Activated T-cell treated with anti-CD3 and anti-CD28 coated beads, Interleukin-2, amount 50 U/mL, for 24 hours (primary cell): ENCODE results near the gene CCDC34.

Experiments
- DNase-seq: peaks from one replicate; pipeline ENCODE4 v3.0.0-alpha.2; 2020
- H3K27ac Mint-ChIP-seq: 2 replicates; pipeline ENCODE4 v1.8.0; 2020; ENCODE audit warnings: mild to moderate bottlenecking, mixed read lengths
- H3K27me3 Mint-ChIP-seq: 2 replicates; pipeline ENCODE4 v1.8.0; 2020; ENCODE audit warnings: mixed read lengths
- H3K36me3 Mint-ChIP-seq: 2 replicates; pipeline ENCODE4 v1.8.0; 2020; ENCODE audit warnings: low read depth, mixed read lengths
- H3K4me1 Mint-ChIP-seq: 2 replicates; pipeline ENCODE4 v1.8.0; 2020; ENCODE audit warnings: low read depth, mixed read lengths
- H3K4me3 Mint-ChIP-seq: 2 replicates; pipeline ENCODE4 v1.8.0; 2020; ENCODE audit warnings: mild to moderate bottlenecking, moderate library complexity, mixed read lengths
- H3K9me3 Mint-ChIP-seq: 2 replicates; pipeline ENCODE4 v1.8.0; 2020; ENCODE audit warnings: mixed read lengths

Gene CCDC34, protein sequence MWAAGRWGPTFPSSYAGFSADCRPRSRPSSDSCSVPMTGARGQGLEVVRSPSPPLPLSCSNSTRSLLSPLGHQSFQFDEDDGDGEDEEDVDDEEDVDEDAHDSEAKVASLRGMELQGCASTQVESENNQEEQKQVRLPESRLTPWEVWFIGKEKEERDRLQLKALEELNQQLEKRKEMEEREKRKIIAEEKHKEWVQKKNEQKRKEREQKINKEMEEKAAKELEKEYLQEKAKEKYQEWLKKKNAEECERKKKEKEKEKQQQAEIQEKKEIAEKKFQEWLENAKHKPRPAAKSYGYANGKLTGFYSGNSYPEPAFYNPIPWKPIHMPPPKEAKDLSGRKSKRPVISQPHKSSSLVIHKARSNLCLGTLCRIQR

DNA sequence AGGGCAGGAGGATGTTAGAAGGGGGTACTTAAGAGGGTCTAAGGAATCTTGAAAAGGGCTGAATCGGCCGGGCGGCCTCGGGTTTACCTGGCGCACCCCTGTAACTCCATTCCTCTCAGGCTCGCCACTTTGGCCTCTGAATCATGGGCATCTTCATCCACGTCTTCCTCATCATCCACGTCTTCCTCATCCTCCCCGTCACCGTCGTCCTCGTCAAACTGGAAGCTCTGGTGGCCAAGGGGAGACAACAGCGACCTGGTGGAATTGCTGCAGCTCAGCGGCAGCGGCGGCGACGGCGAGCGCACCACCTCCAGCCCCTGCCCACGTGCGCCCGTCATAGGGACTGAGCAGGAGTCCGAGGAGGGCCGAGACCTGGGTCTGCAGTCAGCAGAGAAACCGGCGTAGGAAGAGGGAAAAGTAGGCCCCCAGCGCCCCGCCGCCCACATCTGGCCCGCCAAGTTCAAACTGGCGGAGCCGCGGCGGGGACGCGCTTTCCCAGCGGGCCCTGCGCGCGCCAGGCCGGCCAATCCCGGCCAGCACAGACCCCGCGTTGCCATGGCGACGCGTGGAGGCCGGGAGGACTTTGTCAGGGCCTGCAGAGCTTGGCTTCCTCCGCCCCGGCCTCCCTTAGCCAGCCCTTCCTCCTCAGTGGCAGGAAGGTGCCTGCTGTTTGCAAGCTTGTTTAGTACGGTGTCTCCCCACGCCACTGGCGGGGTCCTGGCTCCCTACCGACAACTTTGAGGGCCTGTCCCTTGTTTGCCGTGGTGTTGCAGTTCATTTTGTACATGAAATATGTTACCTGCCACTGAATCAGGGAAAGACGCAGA lies at the start of gene CCDC34:
Gene CCDC34 (minus strand): TSS at position 467 of the 827 bp plus-strand sequence. CDS start 21 bp downstream, at position 446.
- Mint-ChIP-seq H3K27me3 (no peaks in the 10 kb centered on the region), H3K36me3 (peaks cover 3% of the 10 kb centered on the region), H3K4me1 (peaks cover 27% of the 10 kb centered on the region), H3K27ac (peak within 1 kb of the TSS; percentile 82), H3K4me3 (peak within 1 kb of the TSS; percentile 87), H3K9me3 (no peaks in the 10 kb centered on the region)
- DNase-seq: peak; percentile 90

DNA sequence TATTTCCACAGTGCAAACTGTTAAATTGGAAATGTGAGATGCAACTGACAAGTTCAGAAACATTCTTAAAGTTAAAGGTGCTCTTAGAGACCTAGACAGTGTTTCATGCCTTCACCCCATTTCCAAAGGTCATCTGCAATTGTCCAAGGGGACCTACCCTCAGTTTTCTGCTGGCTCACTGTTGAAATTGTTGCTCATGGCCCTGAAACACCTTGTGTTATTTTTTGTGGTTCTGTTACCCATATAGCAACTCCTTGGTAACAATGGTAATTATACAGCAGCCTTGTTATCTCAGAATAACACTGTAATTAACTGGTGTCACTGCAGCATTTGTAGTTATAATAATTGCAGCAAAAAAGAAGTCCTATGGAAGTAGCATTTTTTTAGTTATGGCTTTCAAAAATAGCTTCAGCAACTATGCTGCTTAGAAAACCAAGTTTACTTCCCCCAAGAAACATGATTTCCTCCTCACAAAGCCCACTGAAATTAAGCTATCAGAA lies 49.2 kb upstream of the CCDC34 start:
- H3K27me3 Mint-ChIP-seq: peaks cover 5% of the 10 kb centered on the region
- no peaks in the 10 kb centered on the region for H3K36me3 Mint-ChIP-seq
- no peak overlapping the region for H3K27ac Mint-ChIP-seq
- no peak overlapping the region for H3K4me3 Mint-ChIP-seq
- H3K4me1 Mint-ChIP-seq: no peaks in the 10 kb centered on the region
- no peak for DNase-seq
- no peaks in the 10 kb centered on the region for H3K9me3 Mint-ChIP-seq

DNA sequence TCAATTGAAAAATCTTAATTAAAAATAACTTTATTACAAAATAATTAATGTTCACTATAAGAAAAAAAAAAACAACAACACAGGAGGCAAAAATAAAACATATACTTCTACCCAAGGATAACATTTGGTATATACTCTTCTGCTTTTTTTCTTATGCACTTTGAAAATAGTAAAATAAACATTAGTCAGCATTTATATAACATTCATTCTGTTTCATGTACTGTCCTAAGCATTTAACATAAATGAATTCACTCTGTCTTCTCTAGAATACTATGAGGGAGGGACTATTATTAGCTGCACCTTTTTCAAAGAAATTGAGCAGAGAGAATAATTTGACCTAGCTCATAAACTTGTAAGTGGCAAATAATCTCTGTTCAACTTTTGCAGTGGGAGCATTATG lies 48.3 kb upstream of the CCDC34 start:
- Mint-ChIP-seq H3K27ac (no peak overlapping the region), H3K4me3 (no peak overlapping the region), H3K4me1 (no peaks in the 10 kb centered on the region), H3K36me3 (no peaks in the 10 kb centered on the region), H3K9me3 (no peaks in the 10 kb centered on the region), H3K27me3 (peaks cover 2% of the 10 kb centered on the region)
- no peak for DNase-seq

DNA sequence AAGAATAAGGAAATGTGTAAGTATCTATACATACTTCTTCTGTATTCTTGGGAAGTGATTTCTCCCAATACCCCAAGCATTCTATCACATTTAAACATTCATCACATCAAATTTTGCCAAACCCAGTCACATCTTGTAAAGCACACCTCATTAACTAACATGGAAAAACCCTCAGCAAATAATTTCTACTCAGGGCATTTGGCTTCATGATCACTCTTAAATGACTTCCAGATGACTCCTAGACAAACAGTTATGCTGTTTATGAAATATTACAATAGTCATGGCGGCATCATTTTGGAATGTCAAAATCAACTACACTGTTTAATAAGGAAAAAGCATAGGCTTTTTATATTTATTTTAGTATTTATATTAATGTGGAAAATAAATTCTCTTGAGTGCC lies 47.3 kb upstream of the CCDC34 start:
- no peaks in the 10 kb centered on the region for H3K27me3 Mint-ChIP-seq
- H3K4me1 Mint-ChIP-seq: no peaks in the 10 kb centered on the region
- no peaks in the 10 kb centered on the region for H3K36me3 Mint-ChIP-seq
- DNase-seq: no peak
- H3K27ac Mint-ChIP-seq: no peak overlapping the region
- no peak overlapping the region for H3K4me3 Mint-ChIP-seq
- H3K9me3 Mint-ChIP-seq: no peaks in the 10 kb centered on the region

DNA sequence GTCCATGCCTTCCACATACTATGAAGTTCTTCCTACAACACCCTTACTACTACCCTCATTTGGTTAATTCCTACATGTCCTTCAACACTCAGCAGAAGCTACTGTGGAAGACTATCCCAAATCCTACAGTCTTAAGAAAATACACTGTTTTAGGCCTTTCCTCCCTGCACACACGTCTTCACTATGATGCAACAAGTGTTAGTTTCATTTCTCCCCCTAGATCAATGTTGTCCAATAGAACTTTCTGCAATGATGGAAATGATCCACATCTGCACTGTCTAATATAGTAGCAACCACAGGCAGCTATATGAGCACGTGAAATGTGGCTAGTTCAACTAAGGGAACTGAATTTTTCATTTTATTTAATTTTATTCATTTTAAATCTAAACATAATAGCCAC lies 46.7 kb upstream of the CCDC34 start:
- DNase-seq: no peak
- Mint-ChIP-seq H3K4me3 (no peak overlapping the region), H3K9me3 (no peaks in the 10 kb centered on the region), H3K4me1 (no peaks in the 10 kb centered on the region), H3K36me3 (no peaks in the 10 kb centered on the region), H3K27ac (no peak overlapping the region), H3K27me3 (no peaks in the 10 kb centered on the region)

DNA sequence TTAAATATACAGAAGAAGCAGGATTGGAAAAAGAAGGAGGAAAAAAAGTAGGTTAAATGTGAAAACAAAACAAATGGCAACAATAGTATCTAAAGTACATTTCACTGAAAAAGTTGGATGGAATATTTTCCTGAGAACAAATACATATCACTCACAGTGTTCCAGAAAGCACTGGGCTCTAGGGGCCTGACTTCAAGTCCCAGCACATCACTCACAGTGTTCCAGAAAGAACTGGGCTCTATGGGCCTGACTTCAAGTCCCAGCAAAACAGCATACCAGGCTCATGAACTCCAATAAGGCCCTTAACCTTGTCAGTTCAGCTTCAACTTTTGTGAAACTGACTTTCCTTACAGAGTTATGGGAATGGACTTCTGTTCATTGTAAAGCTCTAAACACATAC lies 46.0 kb upstream of the CCDC34 start:
- Mint-ChIP-seq H3K4me1 (no peaks in the 10 kb centered on the region), H3K36me3 (no peaks in the 10 kb centered on the region), H3K9me3 (no peaks in the 10 kb centered on the region), H3K27ac (no peak overlapping the region), H3K27me3 (no peaks in the 10 kb centered on the region), H3K4me3 (no peak overlapping the region)
- DNase-seq: no peak

DNA sequence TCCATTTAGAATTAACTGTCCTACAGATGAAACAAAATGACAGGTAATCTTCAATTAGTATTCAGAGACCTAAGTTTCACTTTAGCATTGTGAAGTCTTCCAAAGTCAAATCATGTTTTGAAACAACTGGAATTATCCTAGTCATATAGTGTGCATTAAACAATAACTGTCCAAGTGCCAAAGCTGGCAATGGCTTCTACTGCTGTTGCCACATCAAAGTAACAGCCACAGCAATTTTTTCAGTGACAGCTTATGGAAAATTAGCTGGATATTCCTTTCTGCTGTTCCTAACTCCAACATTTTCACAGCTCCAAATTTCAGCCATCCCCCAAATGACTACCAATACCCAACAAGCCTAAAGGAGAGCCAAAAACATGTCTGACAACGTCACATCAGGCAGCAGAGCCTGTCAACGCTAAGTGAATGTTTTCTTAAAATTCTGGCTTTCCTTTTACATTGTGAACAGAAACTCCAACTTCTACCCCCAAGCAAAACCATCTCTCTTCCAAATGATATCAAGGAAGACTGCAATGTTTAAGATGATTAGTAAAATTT lies 45.3 kb upstream of the CCDC34 start:
- H3K9me3 Mint-ChIP-seq: no peaks in the 10 kb centered on the region
- H3K27ac Mint-ChIP-seq: no peak overlapping the region
- no peaks in the 10 kb centered on the region for H3K36me3 Mint-ChIP-seq
- H3K27me3 Mint-ChIP-seq: no peaks in the 10 kb centered on the region
- no peak for DNase-seq
- H3K4me3 Mint-ChIP-seq: no peak overlapping the region
- no peaks in the 10 kb centered on the region for H3K4me1 Mint-ChIP-seq

DNA sequence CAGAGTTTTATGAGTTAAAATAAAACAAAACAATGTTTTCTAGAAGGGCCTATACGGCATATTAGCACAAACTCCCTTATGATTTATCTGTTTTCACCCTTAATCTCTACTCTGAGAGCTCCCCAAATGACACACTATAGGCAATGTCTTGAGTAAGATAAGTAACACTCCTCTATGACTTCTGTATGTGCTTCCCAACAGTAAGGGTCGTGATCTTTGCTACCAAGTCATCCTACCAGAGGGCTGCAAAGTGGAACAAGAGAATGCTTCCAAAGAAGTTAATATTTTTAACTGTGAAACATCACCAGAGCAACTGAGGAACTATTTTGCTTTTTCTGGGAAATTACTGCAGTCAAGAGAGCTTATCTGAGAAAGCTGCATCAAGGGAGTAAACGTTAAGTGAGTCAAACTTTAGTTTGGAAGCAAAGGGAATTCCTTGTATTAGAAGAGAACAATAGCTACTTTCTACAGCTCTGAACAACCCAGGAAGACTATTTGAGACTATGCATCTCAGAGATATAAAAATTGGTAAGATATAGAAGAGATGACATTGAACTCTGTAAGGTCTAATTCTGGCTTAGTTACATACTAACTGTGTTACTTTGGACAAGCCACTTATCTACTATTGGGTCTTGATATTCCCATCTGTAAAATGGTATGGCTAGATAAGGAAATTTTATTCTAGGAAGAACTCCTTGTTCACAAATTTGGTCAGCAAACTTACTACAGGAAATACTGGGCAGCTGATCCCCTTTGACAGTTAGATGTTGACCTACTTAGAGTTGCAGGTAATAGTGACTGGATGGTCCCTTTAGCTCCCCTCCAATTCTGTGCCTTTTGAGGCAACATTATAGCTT lies 43.7 kb upstream of the CCDC34 start:
- no peak overlapping the region for H3K4me3 Mint-ChIP-seq
- no peak for DNase-seq
- H3K4me1 Mint-ChIP-seq: no peaks in the 10 kb centered on the region
- no peaks in the 10 kb centered on the region for H3K9me3 Mint-ChIP-seq
- H3K36me3 Mint-ChIP-seq: no peaks in the 10 kb centered on the region
- no peak overlapping the region for H3K27ac Mint-ChIP-seq
- H3K27me3 Mint-ChIP-seq: no peaks in the 10 kb centered on the region

DNA sequence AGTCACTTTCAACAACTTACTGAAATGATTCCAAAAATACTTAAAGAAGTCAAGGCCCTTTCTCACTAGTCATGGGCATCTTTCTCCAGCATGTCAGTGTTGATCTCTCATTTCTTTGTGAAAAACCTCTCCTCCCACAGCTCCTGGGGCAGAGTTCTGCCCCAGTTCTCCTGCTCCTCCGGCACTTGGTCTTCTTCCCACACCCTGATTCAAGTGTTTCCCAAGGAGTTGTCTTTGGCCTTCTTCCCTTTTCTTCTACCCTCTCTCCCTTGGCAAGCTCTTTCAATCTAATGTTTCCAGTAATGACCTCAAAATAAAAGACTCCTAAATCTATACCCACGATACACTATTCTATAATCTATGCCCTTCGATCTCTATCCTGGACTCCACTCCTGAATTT lies 42.1 kb upstream of the CCDC34 start:
- no peak overlapping the region for H3K4me3 Mint-ChIP-seq
- H3K36me3 Mint-ChIP-seq: no peaks in the 10 kb centered on the region
- H3K27me3 Mint-ChIP-seq: no peaks in the 10 kb centered on the region
- H3K9me3 Mint-ChIP-seq: no peaks in the 10 kb centered on the region
- no peaks in the 10 kb centered on the region for H3K4me1 Mint-ChIP-seq
- H3K27ac Mint-ChIP-seq: no peak overlapping the region
- no peak for DNase-seq

DNA sequence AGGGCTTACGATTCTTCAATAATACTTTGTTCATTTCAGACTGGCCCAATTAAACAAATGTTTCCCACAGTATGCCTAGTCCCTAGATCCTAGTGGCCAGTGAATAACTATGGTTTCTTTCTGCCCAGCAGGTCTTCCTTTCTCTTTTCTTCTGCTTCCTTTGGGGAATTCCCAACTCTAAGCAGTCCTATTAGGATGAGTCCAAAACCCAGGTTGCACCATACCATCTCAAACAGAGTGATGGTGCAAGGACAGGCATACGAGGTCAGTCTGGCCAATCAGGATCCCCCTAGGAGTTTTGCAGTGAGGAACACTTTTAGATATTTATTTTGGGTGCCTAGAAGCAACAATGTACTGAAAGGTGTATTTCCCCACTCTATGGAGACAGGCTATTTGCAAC lies 41.4 kb upstream of the CCDC34 start:
- no peaks in the 10 kb centered on the region for H3K27me3 Mint-ChIP-seq
- no peaks in the 10 kb centered on the region for H3K4me1 Mint-ChIP-seq
- no peak overlapping the region for H3K27ac Mint-ChIP-seq

DNA sequence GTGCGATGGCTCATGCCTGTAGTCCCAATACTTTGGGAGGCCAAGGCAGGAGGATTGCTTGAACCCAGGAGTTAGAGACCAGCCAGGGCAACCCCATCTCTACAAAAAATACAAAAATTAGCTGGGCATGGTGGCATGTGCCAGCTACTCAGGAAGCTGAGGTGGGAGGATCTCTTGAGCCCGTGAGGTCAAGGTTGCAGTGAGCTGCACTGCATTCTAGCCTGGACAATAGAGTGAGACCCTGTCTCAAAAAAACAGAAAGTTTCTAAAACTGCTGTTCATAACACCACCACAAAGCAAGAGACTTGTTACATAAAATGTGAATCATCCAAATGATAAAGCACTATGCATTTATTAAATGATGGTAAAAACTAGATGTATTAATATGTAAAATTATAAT lies 40.2 kb upstream of the CCDC34 start:
- no peak for DNase-seq
- Mint-ChIP-seq H3K27ac (no peak overlapping the region), H3K9me3 (no peaks in the 10 kb centered on the region), H3K27me3 (no peaks in the 10 kb centered on the region), H3K4me3 (no peak overlapping the region), H3K36me3 (no peaks in the 10 kb centered on the region), H3K4me1 (no peaks in the 10 kb centered on the region)

More for the DNA sequence above, 41.4 kb upstream of the CCDC34 start:
- no peak for DNase-seq
- no peaks in the 10 kb centered on the region for H3K9me3 Mint-ChIP-seq
- no peaks in the 10 kb centered on the region for H3K36me3 Mint-ChIP-seq
- no peak overlapping the region for H3K4me3 Mint-ChIP-seq

DNA sequence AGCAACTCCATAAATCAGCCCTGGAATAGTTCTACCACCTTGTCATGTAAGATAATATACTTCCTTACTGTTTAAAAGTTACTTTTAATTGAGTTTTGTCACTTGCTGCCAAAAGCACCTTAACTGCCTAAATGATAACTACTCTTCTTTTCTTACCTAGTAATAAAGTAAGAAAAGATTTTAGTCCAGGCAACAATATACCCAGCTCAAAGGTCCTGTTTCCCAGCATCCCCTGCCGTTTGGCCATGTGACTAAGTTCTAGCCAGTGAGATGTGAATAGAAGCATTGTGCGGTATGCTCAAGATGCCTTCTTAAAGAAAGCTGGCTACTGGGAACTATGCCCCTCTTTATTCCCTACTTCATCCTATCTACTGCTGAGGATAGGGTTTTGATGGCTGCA lies 39.4 kb upstream of the CCDC34 start:
- Mint-ChIP-seq H3K36me3 (no peaks in the 10 kb centered on the region), H3K27me3 (no peaks in the 10 kb centered on the region), H3K27ac (no peak overlapping the region), H3K9me3 (no peaks in the 10 kb centered on the region), H3K4me1 (no peaks in the 10 kb centered on the region), H3K4me3 (no peak overlapping the region)
- DNase-seq: no peak

DNA sequence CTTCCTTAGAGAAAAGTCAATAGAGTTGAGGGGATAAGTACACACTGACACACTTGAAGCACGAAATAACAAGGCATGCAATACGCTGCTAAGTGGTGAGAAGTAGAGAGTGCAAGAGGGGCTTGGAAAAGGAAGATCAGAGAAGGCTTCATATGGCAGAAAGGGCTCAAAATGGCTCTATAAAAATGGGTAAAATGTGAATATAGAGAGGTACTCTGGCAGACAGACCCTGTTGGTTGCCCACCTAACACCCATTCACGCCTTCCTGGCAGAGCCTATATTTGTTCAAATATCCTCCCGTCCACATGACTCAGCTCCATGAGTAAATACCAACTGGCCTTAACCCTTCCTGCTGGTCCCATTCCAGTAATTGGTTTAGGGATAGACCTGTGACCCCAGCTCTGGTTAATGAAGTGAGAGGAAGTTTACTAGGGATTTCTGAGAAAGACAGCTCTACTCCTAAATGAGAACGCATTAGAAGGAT lies 38.9 kb upstream of the CCDC34 start:
- no peaks in the 10 kb centered on the region for H3K4me1 Mint-ChIP-seq
- no peak overlapping the region for H3K27ac Mint-ChIP-seq

DNA sequence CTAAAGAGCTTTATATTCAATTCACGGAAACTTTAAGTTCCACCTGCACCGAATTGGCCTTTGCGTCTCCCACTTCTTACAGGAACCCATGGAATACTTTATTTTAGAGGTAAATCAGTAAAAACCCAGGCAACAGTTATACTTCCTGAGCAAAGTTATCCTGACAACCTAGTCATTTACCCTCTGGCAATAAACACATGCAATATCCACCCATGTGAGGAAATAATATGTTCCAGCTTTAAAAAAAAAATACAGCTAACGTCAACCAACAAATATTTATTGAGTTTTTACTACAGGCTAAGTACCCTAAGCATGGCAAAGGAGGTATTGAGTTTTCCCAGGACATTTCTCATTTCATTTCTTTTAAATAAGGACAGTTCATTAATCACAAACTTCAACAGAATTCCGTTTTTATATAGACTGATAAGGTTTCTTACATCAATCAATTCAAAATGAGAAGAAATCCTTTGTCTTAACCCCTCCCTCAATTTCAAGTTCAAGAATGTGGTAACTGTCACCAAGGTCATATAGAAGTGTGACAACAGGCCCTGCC lies 38.3 kb upstream of the CCDC34 start:
- DNase-seq: no peak
- H3K4me1 Mint-ChIP-seq: no peaks in the 10 kb centered on the region
- H3K27me3 Mint-ChIP-seq: no peaks in the 10 kb centered on the region
- H3K27ac Mint-ChIP-seq: no peak overlapping the region
- no peak overlapping the region for H3K4me3 Mint-ChIP-seq
- no peaks in the 10 kb centered on the region for H3K9me3 Mint-ChIP-seq
- H3K36me3 Mint-ChIP-seq: no peaks in the 10 kb centered on the region

More for the DNA sequence above, 38.9 kb upstream of the CCDC34 start:
- Mint-ChIP-seq H3K4me3 (no peak overlapping the region), H3K36me3 (no peaks in the 10 kb centered on the region), H3K9me3 (no peaks in the 10 kb centered on the region), H3K27me3 (no peaks in the 10 kb centered on the region)
- DNase-seq: no peak
